ENCODE results near the gene KSR1.

GRCh38 chr17:27666831-27667560 is 210.7 kb downstream of the KSR1 start:
- TF ChIP-seq, protein P1, sequence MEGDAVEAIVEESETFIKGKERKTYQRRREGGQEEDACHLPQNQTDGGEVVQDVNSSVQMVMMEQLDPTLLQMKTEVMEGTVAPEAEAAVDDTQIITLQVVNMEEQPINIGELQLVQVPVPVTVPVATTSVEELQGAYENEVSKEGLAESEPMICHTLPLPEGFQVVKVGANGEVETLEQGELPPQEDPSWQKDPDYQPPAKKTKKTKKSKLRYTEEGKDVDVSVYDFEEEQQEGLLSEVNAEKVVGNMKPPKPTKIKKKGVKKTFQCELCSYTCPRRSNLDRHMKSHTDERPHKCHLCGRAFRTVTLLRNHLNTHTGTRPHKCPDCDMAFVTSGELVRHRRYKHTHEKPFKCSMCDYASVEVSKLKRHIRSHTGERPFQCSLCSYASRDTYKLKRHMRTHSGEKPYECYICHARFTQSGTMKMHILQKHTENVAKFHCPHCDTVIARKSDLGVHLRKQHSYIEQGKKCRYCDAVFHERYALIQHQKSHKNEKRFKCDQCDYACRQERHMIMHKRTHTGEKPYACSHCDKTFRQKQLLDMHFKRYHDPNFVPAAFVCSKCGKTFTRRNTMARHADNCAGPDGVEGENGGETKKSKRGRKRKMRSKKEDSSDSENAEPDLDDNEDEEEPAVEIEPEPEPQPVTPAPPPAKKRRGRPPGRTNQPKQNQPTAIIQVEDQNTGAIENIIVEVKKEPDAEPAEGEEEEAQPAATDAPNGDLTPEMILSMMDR (conservative IDR thresholded peaks at IDR 0.05), result no peak
- no peak for TF ChIP-seq ZFX (IDR thresholded peaks at IDR 0.05)
